ENCODE results near the gene TRIM69.
"Not testable (repeated sequence)": the region's sequence is repeated elsewhere in the genome, so short reads cannot be mapped to it uniquely, and the experiment has no call there.

TRIM69 gene

DNA sequence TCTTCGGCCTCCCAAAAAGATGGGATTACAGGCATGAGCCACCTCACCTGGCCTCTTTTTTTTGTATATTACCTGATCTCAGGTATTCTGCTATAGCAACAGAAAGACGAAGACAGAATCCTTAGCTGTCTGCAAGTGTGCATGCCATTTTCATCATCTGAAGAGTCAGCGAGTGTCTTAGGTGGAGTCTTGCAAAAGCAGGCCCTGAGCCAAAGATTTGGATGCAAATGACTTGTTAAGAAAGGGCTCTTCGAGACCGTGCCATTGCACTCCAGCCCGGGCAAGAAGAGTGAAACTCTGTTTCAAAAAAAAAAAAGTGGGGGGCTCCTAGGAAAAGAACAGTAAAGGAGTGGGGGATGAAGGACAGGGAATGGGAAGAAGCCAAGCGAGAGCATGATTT lies 10.2 kb upstream of the TRIM69 start:
- Mint-ChIP-seq H3K27ac (peak overlapping the region; percentile 98), H3K36me3 (ENCODE audit: low read depth) (peaks cover 15% of the 10 kb centered on the region), H3K27me3 (peaks cover 2% of the 10 kb centered on the region), H3K9me3 (no peaks in the 10 kb centered on the region), H3K4me1 (peaks cover 75% of the 10 kb centered on the region), H3K4me3 (peak overlapping the region; percentile 98)
- DNase-seq: no peak
- no peak for ATAC-seq

DNA sequence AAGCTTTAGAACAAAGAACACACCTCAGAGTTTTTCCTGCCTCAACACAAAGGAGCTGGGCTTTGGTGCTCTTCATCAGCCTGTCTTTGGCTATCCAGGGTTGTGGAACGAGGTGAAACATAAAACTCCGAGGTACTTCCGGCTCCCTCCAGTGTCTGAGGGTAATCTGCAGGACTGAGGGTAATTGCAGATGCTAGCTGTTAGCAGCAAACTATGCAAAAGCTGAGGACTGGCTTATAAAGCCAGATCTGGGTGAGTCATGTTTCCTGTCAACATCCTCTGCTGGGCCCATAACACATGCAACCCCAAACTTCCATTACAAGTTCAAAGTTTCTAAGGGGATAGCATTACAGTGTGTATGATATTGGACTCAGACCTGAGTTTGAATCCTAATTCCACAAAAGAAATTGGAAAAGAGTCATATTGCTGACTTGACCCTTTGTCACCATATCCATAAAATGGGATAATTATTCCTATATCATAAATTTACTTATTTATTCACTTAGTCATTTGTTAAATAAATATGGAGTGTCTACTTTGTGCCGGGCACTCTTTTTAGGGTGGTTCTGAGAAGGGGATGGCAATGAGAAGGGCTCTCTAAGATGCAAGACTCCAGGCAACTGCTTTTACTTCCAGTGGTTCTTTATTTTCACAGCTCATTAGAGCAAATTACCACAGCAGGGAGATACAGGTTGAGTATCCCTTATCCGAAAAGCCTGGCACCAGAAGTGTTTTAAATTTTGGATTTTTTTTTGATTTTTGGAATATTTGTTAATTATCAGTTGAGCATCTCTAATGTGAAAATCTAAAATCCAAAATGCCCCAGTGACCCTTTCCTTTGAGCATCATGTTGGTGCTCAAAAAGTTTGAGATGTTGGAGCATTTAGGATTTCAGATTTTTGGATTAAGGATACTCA lies 9.5 kb upstream of the TRIM69 start:
- Mint-ChIP-seq H3K4me3 (peak overlapping the region; percentile 98), H3K27ac (peak overlapping the region; percentile 98), H3K4me1 (peaks cover 76% of the 10 kb centered on the region), H3K27me3 (peaks cover 2% of the 10 kb centered on the region), H3K9me3 (no peaks in the 10 kb centered on the region), H3K36me3 (ENCODE audit: low read depth) (peaks cover 22% of the 10 kb centered on the region)
- DNase-seq (peak; percentile 71), ATAC-seq (peak; percentile 60)

DNA sequence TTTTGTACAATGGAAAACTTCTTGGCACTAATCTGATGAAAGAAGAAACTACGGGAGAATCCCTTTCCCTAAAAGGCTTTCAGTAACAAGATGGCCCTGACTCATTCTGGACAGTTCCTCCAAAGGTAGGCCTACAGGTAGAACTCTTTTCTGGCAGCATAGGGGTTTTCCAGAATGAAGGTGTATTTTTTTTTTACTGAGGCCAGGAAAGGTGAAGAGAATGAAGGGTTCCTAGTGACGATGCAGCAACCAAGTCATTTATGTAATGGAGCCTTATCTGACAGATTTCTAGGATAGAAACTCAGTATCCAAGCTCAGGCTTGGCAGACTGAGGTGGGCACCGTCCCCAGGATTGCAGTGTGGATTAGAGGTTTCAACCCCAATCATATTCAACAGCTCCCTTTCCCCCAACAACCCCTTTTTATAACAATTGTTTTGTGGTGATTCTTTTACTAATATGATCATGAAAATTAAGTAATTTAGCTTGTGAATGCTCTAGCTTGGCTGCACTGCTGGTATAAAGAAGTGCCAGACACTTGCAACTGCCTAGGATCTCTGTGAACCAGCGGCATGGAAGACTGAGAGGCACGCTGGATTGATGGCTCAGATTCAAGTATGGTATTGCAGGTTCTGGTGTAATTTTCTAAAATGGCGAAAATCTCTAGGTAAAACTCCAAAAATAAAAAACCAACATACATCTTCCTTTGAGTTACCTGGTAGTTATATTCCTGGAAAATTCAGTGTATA lies 8.7 kb upstream of the TRIM69 start:
- H3K4me3 Mint-ChIP-seq: peak overlapping the region; percentile 98
- no peak for DNase-seq
- no peaks in the 10 kb centered on the region for H3K9me3 Mint-ChIP-seq
- peak overlapping the region; percentile 98 for H3K27ac Mint-ChIP-seq
- ATAC-seq: no peak
- H3K4me1 Mint-ChIP-seq: peaks cover 77% of the 10 kb centered on the region
- peaks cover 30% of the 10 kb centered on the region for H3K36me3 Mint-ChIP-seq (ENCODE audit: low read depth)
- H3K27me3 Mint-ChIP-seq: peaks cover 2% of the 10 kb centered on the region

DNA sequence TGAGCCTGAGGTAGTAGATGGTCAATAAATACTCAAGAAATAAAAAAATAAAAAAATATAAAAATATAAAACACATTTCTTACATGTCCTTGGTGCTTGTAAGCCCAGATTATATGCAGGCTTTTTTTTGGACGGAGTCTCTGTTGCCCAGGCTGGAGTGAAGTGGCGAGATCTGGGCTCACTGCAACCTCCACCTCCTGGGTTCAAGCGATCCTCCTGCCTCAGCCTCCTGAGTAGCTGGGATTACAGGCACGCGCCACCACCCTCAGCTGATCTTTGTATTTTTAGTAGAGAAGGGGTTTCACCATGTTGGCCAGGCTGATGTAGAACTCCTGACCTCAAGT lies 8.1 kb upstream of the TRIM69 start:
- H3K27ac Mint-ChIP-seq: peak overlapping the region; percentile 98
- DNase-seq, H3K9me3 Mint-ChIP-seq, H3K27me3 Mint-ChIP-seq, ATAC-seq: not testable (repeated sequence)
- H3K36me3 Mint-ChIP-seq (ENCODE audit: low read depth): peaks cover 30% of the 10 kb centered on the region
- peak overlapping the region; percentile 98 for H3K4me3 Mint-ChIP-seq
- H3K4me1 Mint-ChIP-seq: peaks cover 75% of the 10 kb centered on the region

DNA sequence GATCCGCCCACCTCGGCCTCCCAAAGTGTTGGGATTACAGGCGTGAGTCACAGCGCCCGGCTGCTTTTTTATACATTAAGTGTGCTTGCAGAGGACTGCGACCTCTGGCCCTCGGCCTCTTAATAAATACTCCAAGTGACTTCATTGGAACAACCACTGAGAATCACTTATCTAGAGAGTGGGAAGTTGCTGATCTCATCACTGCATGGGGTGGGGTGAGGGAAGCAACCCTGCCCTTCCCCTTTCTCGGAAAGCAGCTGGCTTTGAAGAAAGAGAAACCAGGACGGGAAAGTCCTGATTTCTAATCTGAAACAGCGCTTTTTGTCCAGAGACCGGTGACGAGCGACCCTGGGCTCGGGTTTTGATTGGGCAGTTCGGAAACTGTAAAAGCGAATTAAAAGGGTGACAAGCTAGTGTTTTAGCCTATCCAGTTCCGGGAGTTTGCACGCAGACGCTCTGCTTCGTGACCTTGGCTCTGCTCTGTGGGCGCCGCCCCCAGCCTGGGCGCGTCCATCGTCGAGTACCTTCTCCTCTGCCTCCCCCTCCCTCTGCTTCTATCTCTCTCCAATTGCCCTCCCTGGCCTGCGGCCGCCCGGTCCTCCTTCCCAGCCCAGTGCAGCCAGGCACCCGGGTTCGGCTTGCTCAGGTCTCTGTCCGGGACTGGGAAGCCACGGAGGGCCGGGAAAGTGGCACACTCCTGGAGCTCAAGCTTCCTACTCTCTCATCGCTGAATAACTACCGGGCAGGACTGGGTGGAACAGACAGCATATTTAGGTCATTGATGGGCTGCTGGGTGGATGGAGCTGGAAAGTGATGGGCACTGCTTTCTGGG lies 7.5 kb upstream of the TRIM69 start:
- Mint-ChIP-seq H3K4me3 (peak overlapping the region; percentile 98), H3K36me3 (ENCODE audit: low read depth) (peaks cover 35% of the 10 kb centered on the region), H3K9me3 (no peaks in the 10 kb centered on the region), H3K27ac (peak overlapping the region; percentile 98), H3K4me1 (peaks cover 75% of the 10 kb centered on the region), H3K27me3 (peaks cover 2% of the 10 kb centered on the region)
- peak; percentile 83 for ATAC-seq
- DNase-seq: peak; percentile 92

DNA sequence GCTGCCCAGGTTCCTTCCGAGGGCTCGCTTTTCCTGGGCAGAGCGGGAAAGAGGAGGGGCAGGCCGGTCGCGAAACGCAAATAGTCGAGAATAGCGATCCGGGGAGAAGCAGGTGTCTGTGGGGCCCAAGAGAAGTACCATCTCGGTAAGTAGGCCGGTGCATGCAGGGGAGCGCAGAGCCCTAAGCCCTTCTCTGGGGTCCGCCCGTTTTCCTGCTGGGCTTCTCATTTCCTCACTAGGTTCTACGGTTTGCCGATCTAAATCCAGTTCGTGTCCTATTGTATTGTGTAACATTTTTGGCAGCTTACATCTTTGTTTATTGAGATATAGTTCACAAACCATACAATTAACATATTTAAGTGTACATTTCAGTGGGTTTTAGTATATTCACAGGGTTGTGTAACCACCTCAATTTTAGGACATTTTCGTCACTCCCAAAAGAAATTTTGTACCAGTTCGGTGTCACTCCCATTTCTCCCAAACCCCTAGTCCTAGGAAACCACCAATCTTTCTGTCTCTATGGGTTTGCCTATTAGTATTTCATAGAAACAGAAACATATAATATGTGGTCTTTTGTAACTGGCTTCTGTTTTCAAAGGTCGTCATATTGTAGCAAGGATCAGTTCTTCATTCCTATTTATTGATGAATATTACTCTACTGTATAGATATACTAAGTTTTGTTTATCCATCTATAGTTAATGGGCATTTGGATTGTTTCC lies 6.8 kb upstream of the TRIM69 start:
- peaks cover 2% of the 10 kb centered on the region for H3K27me3 Mint-ChIP-seq
- peaks cover 74% of the 10 kb centered on the region for H3K4me1 Mint-ChIP-seq
- peak; percentile 51 for DNase-seq
- H3K36me3 Mint-ChIP-seq (ENCODE audit: low read depth): peaks cover 33% of the 10 kb centered on the region
- no peak for ATAC-seq
- H3K27ac Mint-ChIP-seq: peak overlapping the region; percentile 98
- no peaks in the 10 kb centered on the region for H3K9me3 Mint-ChIP-seq
- H3K4me3 Mint-ChIP-seq: peak overlapping the region; percentile 98

DNA sequence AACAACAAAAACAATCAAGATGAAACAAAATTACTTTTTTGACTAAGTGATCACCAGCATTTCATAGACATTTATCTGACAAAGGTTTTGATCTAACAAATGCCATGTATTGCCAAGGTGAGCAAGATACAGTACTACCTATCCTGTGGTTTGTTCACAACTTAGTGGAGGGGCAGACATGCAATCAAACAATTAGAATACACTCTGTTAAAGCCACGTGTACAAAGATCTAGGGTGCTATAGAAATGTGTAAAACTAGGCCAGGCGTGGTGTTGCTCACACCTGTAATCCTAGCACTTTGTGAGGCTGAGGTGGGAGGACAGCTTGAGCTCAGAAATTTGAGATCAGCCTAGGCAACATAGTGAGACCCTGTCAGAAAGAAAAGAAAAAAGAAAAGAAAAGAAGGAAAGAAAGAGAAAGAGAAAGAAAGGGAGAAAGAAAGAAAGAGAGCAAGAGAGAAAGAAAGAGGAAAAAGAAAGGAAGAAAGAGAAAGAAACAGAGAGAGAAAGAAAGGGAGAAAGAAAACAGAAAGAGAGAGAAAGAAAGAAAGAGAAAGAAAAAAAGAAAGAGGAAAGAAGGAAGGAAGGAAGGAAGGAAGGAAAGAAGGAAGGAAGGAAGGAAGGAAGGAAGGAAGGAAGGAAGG lies 1.4 kb upstream of the TRIM69 start:
- peak overlapping the region; percentile 99 for H3K27ac Mint-ChIP-seq
- H3K4me1 Mint-ChIP-seq: peaks cover 75% of the 10 kb centered on the region
- peaks cover 31% of the 10 kb centered on the region for H3K36me3 Mint-ChIP-seq (ENCODE audit: low read depth)
- H3K27me3 Mint-ChIP-seq: no peaks in the 10 kb centered on the region
- DNase-seq (no peak), ATAC-seq (no peak)
- H3K9me3 Mint-ChIP-seq: no peaks in the 10 kb centered on the region
- peak overlapping the region; percentile 85 for H3K4me3 Mint-ChIP-seq

DNA sequence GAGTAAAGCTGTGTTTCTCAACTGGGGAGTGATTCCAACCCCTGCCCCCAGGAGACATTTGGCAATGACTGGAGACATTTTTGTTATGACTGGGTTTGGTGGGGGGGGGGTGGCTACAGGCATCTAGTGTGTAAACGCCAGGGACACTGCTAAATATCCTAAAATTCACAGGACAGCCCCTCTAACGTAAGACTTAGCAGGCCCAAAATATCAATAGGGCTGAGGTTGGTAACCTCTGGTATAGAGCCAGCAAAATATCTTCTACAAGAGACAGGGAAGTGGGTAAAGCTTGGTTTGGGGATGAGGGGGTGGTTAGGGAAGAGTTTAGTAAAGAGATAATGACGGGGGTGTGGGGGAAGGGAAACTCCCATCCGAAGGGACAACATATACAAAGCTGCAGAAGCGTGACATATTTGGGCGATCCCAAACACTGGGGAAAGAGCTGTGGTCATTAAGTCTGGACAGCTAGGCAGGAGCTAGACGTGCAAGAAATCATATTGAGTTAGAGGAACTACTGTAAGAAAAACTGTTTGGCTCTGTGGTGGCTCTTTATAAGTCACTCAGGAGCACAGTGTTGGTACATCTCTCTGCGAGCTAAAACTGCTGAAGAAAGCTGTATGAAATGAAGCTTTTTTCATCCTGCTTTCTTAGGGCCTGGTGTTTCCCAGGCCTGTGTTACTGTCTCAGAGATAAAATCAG lies 697 bp upstream of the TRIM69 start:
- Mint-ChIP-seq H3K27ac (peak overlapping the region; percentile 99), H3K4me1 (peaks cover 72% of the 10 kb centered on the region)

DNA sequence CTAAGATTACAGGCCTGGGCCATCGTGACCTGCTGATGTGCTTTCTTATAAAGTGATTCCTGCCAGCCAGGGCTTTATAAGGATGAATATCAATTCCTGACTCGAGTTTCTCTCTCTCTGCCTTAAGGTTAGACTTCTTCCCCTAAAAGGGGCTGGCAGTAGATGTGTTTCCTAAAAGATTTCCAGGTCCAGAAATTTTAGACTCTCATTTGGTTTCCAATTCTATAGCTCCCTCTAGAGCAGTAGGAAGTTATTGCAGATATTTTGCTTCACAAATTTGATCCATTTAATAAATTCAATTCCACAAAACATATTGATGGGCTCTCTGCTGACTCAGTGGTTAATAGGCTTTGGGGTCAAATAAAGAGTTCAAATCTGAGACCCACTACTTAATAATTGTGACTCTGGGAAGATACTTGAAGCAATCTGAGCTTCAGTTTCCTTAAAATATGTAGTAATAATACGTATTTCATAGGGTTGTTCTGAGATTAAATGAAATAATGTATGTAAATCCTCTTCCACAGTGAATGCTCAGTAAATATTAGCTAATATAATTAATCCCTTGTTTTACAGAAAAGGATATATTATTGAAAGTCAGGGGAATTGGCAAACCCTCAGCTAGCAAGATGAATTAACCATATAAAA lies 2.1 kb downstream of the TRIM69 start:
- ATAC-seq (no peak), DNase-seq (no peak)
- peak overlapping the region; percentile 59 for H3K27ac Mint-ChIP-seq
- H3K36me3 Mint-ChIP-seq (ENCODE audit: low read depth): peaks cover 11% of the 10 kb centered on the region
- no peaks in the 10 kb centered on the region for H3K27me3 Mint-ChIP-seq
- no peaks in the 10 kb centered on the region for H3K9me3 Mint-ChIP-seq
- peaks cover 52% of the 10 kb centered on the region for H3K4me1 Mint-ChIP-seq
- peak overlapping the region; percentile 85 for H3K4me3 Mint-ChIP-seq

More for the DNA sequence above, 697 bp upstream of the TRIM69 start:
- Mint-ChIP-seq H3K4me3 (peak overlapping the region; percentile 85), H3K36me3 (ENCODE audit: low read depth) (peaks cover 29% of the 10 kb centered on the region), H3K9me3 (no peaks in the 10 kb centered on the region), H3K27me3 (no peaks in the 10 kb centered on the region)
- ATAC-seq (peak; percentile 81), DNase-seq (peak; percentile 65)

DNA sequence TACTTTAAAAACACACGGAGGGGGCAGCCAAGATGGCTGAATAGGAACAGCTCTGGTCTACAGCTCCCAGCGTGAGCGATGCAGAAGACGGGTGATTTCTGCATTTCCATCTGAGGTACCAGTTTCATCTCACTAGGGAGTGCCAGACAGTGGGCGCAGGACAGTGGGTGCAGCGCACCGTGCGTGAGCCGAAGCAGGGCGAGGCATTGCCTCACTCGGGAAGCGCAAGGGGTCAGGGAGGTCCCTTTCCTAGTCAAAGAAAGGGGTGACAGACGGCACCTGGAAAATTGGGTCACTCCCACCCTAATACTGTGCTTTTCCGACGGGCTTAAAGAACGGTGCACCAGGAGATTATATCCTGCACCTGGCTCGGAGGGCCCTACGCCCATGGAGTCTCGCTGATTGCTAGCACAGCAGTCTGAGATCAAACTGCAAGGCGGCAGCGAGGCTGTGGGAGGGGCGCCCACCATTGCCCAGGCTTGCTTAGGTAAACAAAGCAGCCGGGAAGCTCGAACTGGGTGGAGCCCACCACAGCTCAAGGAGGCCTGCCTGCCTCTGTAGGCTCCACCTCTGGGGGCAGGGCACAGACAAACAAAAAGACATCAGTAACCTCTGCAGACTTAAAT lies 3.0 kb downstream of the TRIM69 start:
- DNase-seq; H3K36me3 Mint-ChIP-seq (ENCODE audit: low read depth); H3K4me3 Mint-ChIP-seq; H3K27ac Mint-ChIP-seq; H3K27me3 Mint-ChIP-seq; ATAC-seq; H3K9me3 Mint-ChIP-seq: not testable (repeated sequence)
- peaks cover 45% of the 10 kb centered on the region for H3K4me1 Mint-ChIP-seq

DNA sequence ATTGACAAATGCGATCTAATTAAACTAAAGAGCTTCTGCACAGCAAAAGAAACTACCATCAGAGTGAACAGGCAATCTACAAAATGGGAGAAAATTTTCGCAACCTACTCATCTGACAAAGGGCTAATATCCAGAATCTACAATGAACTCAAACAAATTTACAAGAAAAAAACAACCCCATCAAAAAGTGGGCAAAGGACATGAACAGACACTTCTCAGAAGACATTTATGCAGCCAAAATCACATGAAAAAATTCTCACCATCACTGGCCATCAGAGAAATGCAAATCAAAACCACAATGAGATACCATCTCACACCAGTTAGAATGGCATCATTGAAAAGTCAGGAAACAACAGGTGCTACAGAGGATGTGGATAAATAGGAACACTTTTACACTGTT lies 7.1 kb downstream of the TRIM69 start:
- H3K4me3 Mint-ChIP-seq, DNase-seq, H3K27me3 Mint-ChIP-seq, H3K4me1 Mint-ChIP-seq, ATAC-seq, H3K27ac Mint-ChIP-seq: not testable (repeated sequence)
- peaks cover 14% of the 10 kb centered on the region for H3K36me3 Mint-ChIP-seq (ENCODE audit: low read depth)
- H3K9me3 Mint-ChIP-seq: peaks cover 13% of the 10 kb centered on the region

DNA sequence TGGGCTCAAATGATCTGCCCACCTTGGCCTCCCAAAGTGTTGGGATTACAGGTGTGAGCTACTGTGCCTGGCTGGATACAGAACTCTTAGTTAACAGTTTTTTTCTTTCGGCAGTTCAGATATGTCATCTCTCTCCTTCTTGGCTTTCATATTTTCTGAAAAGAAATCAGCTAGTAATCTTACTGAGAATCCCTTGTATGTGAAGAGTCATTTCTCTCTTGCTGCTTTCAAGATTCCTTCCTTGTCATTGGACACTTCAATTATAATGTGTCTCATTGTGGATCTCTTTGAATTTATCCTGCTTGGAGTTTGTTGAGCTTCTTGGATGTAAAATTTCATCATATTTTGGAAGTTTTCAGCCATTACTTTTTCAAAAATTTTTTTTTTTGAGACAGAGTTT lies 17.0 kb downstream of the TRIM69 start:
- peaks cover 53% of the 10 kb centered on the region for H3K36me3 Mint-ChIP-seq (ENCODE audit: low read depth)
- no peak overlapping the region for H3K4me3 Mint-ChIP-seq
- no peak overlapping the region for H3K27ac Mint-ChIP-seq
- H3K4me1 Mint-ChIP-seq: peaks cover 22% of the 10 kb centered on the region
- no peak for DNase-seq
- peaks cover 37% of the 10 kb centered on the region for H3K9me3 Mint-ChIP-seq
- H3K27me3 Mint-ChIP-seq: no peaks in the 10 kb centered on the region
- ATAC-seq: no peak

Measured in activated naive CD8-positive, alpha-beta T cell treated with anti-CD3 and anti-CD28 coated beads, Interleukin-2, amount 50 U/mL, for 24 hours (primary cell).